ENCODE measurements around the gene MYCN.

DNA sequence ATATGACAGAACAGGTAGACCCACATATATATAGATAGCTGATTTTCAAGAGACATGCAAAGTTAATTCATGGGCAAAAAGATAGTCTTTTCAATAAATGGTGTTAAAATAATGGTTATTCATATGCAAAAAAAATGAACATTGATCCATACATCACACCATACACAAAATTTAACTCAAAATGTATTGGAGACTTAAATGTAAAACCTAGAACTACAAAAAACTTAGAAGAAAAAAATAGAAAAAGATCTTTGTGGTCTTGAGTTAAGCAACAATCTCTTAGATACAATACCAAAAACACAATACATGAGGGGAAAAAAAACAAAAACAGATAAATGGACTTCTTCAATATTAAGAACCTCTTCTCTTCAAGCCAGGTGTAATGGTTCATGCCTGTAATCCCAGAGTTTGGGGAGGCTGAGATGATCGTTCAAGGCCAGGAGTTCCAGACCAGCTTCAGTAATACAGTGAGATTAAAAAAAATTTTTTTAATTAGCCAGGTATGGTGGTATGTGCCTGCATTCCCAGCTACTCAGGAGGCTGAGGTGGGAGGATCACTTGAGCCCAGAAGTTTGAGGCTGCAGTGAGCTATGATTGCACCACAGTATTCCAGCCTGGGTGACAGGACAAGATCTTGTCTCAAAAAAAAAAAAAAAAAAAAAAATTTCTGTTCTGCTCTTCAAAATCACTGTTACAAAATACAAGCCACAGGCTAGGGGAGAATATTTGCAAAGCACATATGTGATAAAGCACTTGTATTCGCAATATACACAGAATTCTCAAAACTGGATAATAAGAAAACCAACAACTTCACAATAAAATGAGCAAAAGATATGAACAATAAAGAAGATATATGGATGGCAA is 32.7 kb upstream of the MYCN start:
- TF ChIP-seq, protein P1, sequence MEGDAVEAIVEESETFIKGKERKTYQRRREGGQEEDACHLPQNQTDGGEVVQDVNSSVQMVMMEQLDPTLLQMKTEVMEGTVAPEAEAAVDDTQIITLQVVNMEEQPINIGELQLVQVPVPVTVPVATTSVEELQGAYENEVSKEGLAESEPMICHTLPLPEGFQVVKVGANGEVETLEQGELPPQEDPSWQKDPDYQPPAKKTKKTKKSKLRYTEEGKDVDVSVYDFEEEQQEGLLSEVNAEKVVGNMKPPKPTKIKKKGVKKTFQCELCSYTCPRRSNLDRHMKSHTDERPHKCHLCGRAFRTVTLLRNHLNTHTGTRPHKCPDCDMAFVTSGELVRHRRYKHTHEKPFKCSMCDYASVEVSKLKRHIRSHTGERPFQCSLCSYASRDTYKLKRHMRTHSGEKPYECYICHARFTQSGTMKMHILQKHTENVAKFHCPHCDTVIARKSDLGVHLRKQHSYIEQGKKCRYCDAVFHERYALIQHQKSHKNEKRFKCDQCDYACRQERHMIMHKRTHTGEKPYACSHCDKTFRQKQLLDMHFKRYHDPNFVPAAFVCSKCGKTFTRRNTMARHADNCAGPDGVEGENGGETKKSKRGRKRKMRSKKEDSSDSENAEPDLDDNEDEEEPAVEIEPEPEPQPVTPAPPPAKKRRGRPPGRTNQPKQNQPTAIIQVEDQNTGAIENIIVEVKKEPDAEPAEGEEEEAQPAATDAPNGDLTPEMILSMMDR (IDR thresholded peaks at IDR 0.05) = no peak
- TF ChIP-seq, protein P2, sequence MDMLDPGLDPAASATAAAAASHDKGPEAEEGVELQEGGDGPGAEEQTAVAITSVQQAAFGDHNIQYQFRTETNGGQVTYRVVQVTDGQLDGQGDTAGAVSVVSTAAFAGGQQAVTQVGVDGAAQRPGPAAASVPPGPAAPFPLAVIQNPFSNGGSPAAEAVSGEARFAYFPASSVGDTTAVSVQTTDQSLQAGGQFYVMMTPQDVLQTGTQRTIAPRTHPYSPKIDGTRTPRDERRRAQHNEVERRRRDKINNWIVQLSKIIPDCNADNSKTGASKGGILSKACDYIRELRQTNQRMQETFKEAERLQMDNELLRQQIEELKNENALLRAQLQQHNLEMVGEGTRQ (CRISPR knock-in tag; IDR thresholded peaks at IDR 0.05) = no peak
- TF ChIP-seq, protein P3, sequence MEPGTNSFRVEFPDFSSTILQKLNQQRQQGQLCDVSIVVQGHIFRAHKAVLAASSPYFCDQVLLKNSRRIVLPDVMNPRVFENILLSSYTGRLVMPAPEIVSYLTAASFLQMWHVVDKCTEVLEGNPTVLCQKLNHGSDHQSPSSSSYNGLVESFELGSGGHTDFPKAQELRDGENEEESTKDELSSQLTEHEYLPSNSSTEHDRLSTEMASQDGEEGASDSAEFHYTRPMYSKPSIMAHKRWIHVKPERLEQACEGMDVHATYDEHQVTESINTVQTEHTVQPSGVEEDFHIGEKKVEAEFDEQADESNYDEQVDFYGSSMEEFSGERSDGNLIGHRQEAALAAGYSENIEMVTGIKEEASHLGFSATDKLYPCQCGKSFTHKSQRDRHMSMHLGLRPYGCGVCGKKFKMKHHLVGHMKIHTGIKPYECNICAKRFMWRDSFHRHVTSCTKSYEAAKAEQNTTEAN (CRISPR knock-in tag; IDR thresholded peaks at IDR 0.05) = no peak
- TF ChIP-seq ELF4 (CRISPR knock-in tag; IDR thresholded peaks at IDR 0.05; ENCODE audit: low read depth) (no peak), IRF2 (CRISPR knock-in tag; IDR thresholded peaks at IDR 0.05; ENCODE audit: borderline replicate concordance, low read depth) (no peak), SP1 (CRISPR knock-in tag; conservative IDR thresholded peaks at IDR 0.05) (no peak), NR3C1 (CRISPR knock-in tag; conservative IDR thresholded peaks at IDR 0.05; ENCODE audit: low read depth) (no peak)
- TF ChIP-seq, protein P4, sequence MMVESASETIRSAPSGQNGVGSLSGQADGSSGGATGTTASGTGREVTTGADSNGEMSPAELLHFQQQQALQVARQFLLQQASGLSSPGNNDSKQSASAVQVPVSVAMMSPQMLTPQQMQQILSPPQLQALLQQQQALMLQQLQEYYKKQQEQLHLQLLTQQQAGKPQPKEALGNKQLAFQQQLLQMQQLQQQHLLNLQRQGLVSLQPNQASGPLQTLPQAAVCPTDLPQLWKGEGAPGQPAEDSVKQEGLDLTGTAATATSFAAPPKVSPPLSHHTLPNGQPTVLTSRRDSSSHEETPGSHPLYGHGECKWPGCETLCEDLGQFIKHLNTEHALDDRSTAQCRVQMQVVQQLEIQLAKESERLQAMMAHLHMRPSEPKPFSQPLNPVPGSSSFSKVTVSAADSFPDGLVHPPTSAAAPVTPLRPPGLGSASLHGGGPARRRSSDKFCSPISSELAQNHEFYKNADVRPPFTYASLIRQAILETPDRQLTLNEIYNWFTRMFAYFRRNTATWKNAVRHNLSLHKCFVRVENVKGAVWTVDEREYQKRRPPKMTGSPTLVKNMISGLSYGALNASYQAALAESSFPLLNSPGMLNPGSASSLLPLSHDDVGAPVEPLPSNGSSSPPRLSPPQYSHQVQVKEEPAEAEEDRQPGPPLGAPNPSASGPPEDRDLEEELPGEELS (CRISPR knock-in tag; IDR thresholded peaks at IDR 0.05) = no peak
- TF ChIP-seq, protein P5, sequence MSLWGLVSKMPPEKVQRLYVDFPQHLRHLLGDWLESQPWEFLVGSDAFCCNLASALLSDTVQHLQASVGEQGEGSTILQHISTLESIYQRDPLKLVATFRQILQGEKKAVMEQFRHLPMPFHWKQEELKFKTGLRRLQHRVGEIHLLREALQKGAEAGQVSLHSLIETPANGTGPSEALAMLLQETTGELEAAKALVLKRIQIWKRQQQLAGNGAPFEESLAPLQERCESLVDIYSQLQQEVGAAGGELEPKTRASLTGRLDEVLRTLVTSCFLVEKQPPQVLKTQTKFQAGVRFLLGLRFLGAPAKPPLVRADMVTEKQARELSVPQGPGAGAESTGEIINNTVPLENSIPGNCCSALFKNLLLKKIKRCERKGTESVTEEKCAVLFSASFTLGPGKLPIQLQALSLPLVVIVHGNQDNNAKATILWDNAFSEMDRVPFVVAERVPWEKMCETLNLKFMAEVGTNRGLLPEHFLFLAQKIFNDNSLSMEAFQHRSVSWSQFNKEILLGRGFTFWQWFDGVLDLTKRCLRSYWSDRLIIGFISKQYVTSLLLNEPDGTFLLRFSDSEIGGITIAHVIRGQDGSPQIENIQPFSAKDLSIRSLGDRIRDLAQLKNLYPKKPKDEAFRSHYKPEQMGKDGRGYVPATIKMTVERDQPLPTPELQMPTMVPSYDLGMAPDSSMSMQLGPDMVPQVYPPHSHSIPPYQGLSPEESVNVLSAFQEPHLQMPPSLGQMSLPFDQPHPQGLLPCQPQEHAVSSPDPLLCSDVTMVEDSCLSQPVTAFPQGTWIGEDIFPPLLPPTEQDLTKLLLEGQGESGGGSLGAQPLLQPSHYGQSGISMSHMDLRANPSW (CRISPR knock-in tag; conservative IDR thresholded peaks at IDR 0.05; ENCODE audit: low read depth) = no peak
- TF ChIP-seq, protein P6, sequence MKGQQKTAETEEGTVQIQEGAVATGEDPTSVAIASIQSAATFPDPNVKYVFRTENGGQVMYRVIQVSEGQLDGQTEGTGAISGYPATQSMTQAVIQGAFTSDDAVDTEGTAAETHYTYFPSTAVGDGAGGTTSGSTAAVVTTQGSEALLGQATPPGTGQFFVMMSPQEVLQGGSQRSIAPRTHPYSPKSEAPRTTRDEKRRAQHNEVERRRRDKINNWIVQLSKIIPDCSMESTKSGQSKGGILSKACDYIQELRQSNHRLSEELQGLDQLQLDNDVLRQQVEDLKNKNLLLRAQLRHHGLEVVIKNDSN (CRISPR knock-in tag; IDR thresholded peaks at IDR 0.05) = no peak
- TF ChIP-seq, protein P7, sequence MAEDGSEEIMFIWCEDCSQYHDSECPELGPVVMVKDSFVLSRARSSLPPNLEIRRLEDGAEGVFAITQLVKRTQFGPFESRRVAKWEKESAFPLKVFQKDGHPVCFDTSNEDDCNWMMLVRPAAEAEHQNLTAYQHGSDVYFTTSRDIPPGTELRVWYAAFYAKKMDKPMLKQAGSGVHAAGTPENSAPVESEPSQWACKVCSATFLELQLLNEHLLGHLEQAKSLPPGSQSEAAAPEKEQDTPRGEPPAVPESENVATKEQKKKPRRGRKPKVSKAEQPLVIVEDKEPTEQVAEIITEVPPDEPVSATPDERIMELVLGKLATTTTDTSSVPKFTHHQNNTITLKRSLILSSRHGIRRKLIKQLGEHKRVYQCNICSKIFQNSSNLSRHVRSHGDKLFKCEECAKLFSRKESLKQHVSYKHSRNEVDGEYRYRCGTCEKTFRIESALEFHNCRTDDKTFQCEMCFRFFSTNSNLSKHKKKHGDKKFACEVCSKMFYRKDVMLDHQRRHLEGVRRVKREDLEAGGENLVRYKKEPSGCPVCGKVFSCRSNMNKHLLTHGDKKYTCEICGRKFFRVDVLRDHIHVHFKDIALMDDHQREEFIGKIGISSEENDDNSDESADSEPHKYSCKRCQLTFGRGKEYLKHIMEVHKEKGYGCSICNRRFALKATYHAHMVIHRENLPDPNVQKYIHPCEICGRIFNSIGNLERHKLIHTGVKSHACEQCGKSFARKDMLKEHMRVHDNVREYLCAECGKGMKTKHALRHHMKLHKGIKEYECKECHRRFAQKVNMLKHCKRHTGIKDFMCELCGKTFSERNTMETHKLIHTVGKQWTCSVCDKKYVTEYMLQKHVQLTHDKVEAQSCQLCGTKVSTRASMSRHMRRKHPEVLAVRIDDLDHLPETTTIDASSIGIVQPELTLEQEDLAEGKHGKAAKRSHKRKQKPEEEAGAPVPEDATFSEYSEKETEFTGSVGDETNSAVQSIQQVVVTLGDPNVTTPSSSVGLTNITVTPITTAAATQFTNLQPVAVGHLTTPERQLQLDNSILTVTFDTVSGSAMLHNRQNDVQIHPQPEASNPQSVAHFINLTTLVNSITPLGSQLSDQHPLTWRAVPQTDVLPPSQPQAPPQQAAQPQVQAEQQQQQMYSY (CRISPR knock-in tag; IDR thresholded peaks at IDR 0.05) = no peak

Measured in WTC11 (cell line).